ENCODE data around the gene REG1B.
A peak's percentile ranks its signal among the peaks of the same experiment; 100 is the strongest.
"Not testable (repeated sequence)": the region's sequence is repeated elsewhere in the genome, so short reads cannot be mapped to it uniquely, and the experiment has no call there.

Gene REG1B

GRCh38 chr2:79084495-79085135 lies 3.2 kb downstream of the REG1B start:
- DNase-seq = no peak

GRCh38 chr2:79083597-79084251 lies 4.1 kb downstream of the REG1B start:
- DNase-seq = no peak

GRCh38 chr2:79082987-79083386 lies 4.8 kb downstream of the REG1B start:
- no peak for DNase-seq

GRCh38 chr2:79071078-79071477 lies 16.7 kb downstream of the REG1B start:
- DNase-seq = no peak

GRCh38 chr2:79065201-79065600 lies 22.6 kb downstream of the REG1B start:
- DNase-seq = no peak

- DNase-seq = not testable (repeated sequence)
Observed at GRCh38 chr2:79054769-79055168, 33.0 kb downstream of the REG1B start.

- DNase-seq = peak in 2 of 51 donors; percentile 4 to 10
Observed at GRCh38 chr2:79053486-79053885, 34.3 kb downstream of the REG1B start.

GRCh38 chr2:79041032-79041448 lies 46.8 kb downstream of the REG1B start:
- peak in 1 of 51 donors; percentile 14 for DNase-seq

GRCh38 chr2:79039944-79040343 lies 47.8 kb downstream of the REG1B start:
- DNase-seq = no peak
